22Rv1 (cell line): ENCODE results near the gene SLIT3.

Experiments
- CTCF ChIP-seq: fragments of 450-650 bp; IDR thresholded peaks from 2 replicates; pipeline ENCODE4 v1.5.1; 2017; ENCODE audit warnings: mild to moderate bottlenecking
- ZFX ChIP-seq: fragments of 450-650 bp; IDR thresholded peaks from 2 replicates; pipeline ENCODE4 v1.6.1; 2017; ENCODE audit warnings: antibody characterized with exemption, borderline replicate concordance

DNA sequence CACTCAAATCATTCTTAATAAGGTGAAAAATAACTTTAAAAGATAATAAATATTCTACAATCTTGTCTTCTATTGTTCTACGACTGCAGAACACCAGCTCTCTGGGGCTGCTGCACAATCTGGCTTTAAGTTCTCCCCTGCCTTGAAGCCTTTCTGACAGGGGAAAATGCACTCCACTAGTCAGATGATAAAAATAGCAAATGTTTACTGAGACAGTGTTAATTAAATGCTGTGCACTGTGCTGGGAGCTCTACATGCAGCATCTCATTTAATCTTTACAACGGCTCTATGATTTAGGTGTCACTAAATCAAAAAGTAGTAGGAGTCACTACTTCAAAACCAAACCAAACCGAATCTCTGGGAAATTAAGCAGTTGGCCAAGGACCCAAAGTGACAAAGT is 132.7 kb downstream of the SLIT3 start:
- TF ChIP-seq CTCF (no peak), ZFX (no peak)
